Measurements from ENCODE around the gene HAUS8.
"Not testable (repeated sequence)": the region's sequence is repeated elsewhere in the genome, so short reads cannot be mapped to it uniquely, and the experiment has no call there.

Gene HAUS8

DNA sequence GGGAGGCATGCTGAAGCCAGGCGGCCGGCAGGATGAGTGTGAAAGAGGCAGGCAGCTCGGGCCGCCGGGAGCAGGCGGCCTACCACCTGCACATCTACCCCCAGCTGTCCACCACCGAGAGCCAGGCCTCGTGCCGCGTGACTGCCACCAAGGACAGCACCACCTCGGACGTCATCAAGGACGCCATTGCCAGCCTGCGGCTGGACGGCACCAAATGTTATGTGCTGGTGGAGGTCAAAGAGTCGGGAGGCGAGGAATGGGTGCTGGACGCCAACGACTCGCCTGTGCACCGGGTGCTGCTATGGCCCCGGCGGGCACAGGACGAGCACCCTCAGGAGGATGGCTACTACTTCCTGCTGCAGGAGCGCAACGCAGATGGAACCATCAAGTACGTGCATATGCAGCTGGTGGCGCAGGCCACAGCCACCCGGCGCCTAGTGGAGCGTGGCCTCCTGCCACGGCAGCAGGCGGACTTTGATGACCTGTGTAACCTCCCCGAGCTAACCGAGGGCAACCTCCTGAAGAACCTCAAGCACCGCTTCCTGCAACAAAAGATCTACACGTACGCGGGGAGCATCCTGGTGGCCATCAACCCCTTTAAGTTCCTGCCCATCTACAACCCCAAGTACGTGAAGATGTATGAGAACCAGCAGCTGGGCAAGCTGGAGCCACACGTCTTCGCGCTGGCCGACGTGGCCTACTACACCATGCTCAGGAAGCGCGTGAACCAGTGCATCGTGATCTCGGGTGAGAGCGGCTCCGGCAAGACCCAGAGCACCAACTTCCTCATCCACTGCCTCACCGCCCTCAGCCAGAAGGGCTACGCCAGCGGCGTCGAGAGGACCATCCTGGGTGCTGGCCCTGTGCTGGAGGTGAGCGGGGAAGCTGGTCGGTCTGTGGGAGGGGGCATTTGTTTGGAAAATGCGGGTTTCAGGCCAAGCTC lies 26.7 kb upstream of the HAUS8 start:
- no peak for DNase-seq (ENCODE audit: low read depth in 2 of 2)

DNA sequence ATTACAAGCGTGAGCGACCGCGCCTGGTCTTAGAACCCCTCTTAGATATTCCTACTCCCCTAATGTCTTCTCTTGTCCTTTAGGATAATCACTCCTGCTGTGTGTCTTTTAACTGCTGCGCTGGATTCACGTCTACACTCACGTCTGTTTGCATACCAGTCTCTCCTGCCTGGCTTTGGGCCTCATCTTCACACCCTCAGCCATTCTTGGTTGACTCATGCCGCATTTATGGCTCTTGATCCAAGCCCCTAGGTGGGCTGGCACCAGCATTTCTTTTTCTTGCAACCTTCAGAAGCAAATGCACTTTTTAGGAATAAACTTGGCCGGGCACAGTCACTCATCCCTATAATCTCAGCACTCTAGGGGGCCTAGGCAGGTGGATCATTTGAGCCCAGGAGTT lies 23.1 kb upstream of the HAUS8 start:
- DNase-seq (ENCODE audit: low read depth in 2 of 2), result no peak

DNA sequence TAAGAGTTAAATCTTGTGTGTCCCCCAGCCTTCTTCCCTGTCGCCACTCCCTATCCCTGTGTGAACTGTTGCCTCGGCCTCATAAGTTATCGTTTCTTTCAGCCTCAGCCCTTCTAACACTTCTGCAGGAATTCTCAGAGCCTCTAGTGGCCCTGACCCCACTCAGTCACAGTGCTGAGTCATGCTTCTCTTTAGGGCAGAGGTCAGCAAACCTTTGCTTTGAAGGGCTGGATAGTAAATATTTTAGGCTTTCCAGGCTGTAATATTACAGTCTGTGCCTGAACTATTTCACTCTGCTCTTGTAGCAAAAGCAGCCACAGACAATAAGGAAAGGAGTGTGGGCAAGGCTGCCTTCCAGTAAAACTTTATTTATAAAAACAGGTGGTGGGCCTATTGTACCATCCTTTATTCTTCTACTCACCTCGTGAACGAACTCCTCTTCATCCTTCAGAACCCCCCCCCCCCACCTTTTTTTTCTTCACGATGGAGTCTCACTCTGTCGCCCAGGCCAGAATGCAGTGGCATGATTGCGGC lies 22.4 kb upstream of the HAUS8 start:
- DNase-seq (ENCODE audit: low read depth in 2 of 2), result no peak

DNA sequence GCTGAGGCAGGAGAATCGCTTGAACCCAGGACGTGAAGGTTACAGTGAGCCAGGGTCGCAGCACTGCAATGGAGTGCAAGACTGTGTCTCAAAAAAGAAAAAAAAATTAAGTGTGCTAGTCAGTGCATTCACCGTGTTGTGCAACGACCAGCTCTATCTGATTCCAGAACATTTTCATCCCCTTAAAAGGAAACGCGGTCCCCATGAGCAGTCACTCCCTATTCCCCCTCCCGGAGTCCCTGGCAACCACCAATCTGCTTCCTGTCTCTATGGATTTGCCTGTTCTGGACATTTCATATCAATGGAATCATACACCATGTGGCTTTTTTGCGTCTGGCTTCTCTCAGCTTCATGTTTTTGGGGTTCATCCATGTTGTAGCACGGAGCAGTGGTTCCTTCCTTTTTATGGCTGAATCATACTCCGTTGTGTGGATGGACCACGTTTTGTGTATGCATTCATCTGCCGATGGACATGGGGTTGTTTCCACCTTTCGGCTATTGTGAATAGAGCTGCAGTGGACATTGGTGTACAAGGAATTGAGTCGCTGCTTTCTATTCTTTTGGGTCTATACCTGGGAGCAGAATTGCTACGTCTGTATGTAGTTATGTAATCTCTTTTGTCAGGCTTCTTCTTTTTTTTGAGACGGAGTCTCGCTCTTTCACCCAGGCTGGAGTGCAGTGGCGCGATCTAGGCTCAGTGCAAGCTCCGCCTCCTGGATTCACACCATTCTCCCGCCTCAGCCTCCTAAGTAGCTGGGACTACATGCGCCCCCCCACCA lies 20.1 kb upstream of the HAUS8 start:
- peak in 1 of 2 experiments; percentile 34 for DNase-seq (ENCODE audit: low read depth in 2 of 2)

DNA sequence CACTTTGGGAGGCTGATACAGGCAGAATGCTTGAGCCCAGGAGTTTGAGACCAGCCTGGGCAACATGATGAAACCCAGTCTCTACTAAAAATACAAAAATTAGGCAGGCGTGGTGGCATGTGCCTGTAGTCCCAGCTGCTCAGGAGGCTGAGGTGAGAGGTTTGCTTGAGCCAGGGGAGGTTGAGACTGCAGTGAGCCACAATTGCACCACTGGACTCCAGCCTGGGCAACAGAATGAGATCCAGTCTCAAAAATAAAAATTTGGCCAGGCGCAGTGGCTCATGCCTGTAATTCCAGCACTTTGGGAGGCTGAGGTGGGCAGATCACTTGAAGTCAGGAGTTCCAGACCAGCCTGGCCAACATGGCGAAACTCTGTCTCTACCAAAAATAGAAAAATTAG lies 19.4 kb upstream of the HAUS8 start:
- not testable (repeated sequence) for DNase-seq (ENCODE audit: low read depth in 2 of 2)

DNA sequence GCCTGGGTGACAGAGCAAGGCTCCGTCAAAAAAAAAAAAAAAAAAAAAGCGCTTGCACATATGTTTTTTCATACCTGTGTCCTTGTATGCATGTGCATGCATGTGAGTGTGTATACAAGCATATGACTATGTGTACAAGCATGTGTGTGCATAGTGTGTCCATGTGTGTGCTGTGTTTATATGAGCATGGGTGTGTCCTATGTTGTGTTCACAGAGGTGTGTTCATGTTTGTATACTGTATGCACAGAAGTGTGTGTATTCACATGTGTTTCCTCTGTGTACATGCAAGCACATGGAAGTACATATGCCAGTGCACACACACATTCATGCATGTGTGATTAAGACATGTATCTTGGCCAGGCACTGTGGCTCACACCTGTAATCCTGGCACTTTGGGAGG lies 17.4 kb upstream of the HAUS8 start:
- no peak for DNase-seq (ENCODE audit: low read depth in 2 of 2)

DNA sequence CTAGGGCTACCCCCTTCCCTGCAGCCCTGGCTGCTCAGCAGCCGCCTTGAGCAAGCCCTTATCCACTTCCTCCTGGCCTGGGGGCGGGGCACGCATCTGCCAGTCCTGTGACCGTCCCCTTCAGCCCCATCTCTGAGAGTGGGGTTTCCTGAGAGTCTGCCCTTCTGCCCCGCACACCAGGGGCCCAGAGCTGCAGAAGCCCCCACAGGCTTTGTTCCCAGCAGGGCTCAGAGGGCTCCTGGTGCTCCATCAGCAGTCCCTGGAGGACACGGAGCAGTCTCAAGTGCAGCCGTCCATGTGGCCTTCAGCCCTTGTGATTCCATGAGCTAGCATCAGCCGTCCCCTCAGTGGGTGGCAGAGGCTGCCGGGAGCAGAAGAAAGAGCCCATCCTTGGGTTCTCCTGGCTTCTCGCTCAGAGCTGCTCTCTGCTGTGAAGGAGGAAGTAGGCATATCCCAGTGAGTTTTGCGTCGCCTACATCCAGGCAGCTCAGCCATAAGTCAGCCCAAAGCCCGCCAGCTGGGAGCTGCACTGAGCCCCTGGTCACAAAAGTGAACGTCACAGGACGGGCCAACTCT lies 16.6 kb upstream of the HAUS8 start:
- no peak for DNase-seq (ENCODE audit: low read depth in 2 of 2)

DNA sequence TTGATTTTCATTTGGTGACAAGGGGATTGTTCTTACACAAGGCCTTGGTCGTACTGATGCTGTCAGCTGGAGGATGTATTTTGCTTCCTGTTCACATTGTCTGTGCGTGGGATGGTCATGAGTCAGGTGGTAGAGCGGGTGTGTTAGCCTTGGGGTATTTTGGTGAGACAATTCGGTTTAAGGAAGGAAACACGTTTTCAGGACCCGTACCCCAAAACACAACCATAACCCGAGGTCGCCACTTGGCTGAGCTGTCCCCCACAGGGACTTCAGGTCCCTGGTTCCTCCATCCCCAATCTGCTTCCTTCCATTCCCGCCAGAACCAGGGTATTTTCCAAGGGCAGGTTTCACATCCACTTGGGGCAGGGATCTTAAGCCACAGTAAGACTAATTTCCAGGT lies 15.3 kb upstream of the HAUS8 start:
- no peak for DNase-seq (ENCODE audit: low read depth in 2 of 2)

DNA sequence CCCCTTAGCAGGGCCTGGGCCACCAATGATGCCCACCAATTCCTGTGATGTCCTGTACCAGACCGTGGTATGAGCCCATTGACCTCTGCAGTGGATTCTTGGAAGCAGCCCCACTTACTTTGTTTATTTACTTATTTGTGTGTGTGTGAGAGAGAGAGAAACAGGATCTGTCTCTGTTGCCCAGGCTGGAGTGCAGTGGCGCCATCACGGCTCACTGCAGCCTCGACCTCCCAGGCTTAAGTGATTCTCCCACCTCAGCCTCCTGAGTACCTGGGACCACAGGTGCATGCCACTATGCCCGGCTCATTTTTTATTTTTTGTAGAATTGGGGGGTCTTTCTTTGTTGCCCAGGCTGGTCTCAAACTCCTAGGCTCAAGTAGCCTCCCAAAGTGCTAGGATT lies 13.3 kb upstream of the HAUS8 start:
- DNase-seq (ENCODE audit: low read depth in 2 of 2), result no peak

DNA sequence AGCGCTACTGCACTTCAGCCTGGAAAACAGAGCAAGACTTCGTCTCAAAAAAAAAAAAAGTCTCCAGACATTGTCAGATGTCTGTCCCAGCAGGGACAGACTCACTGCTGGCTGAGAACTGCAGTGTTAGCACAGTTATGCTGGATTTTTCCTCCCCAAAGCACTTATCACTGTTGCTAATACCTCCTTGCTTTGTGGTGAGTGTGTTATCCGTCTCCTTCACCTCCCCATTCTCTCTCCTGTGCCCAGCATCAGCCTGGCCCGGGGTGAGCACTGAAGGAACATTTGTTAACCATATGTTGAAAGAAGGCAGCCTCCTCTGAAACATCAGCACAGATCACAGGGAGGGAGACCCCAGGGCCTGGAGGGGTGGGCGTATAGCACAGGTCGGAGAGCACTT lies 11.6 kb upstream of the HAUS8 start:
- no peak for DNase-seq (ENCODE audit: low read depth in 2 of 2)

DNA sequence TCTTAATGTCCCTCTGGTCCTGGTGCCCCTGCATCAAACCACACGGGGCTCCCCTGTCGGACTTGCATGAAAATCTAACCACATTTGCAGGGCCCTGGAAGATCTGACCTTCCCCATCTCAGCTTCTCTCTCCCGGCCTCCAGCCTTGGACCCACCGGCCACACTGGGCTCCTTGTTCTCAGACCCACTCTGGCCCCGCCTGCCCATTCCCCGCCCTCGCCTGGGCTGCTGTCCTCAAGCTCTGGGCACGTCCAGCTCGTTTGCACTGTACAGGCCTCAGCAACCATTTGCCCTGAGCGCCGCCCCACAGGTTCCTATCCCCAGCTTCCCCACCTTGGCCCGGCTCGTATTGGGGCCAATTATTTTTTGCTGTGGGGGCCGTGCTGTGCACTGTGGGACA lies 10.9 kb upstream of the HAUS8 start:
- DNase-seq (ENCODE audit: low read depth in 2 of 2), result no peak

DNA sequence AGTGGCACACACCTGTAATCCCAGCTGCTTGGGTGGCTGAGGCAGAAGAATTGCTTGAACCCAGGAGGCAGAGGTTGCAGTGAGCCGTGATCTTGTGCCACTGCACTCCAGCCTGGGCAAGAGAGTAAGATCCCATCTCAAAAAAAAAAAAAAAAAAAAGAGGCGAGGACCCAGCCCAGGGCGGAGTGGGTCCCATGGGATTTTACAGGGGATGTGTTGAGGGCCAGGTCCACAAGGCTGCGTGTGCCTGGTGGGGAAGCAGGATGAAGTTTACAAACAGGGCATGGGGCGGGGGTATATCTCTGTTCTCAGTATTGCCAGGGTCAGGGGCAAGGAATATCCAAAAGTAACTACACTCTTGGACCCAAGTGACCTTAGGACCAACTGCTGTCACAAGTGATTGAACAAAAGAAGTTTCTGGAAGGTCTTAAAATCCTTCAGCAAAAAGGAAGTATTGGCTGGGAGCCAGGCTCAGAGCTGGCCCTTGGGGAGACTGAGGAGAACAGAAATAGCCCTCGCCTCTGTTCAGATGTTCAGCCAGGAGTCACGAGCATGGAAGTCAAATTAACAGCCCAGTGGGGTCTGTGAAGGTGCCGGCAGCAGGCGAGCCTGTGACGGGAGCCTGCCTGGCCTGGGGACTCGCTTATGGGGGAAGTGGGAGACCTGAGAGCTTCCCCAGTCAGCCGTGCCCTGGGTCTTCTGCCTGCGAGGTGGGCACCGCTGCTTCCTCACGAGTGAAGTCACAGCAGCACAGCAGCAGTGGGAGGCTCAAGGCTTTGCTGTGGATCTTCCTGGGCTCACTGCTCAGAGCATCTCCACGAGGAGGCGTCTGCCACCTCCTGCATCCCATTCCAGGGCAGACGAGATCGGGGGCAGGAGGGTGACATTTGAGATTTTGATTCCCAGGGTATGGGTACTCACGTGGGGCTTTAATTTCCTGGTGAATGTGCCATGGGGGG lies 6.7 kb upstream of the HAUS8 start:
- no peak for DNase-seq (ENCODE audit: low read depth in 2 of 2)

DNA sequence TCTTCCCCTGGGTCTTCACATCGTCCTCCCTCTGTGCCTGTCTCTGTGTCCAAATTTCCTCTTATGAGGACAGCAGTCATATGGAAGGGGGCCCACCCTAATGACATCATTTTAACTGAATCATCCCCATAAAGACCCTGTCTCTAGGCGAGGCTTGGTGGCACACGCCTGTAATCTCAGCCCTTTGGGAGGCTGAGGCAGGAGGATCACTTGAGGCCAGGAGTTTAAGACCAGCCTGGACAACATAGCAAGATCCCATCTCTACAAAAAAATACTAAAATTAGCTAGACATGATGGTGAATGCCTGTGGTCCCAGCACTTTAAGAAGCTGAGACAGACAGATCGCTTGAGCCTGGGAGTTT lies 5.2 kb upstream of the HAUS8 start:
- DNase-seq (ENCODE audit: low read depth in 2 of 2), result no peak

DNA sequence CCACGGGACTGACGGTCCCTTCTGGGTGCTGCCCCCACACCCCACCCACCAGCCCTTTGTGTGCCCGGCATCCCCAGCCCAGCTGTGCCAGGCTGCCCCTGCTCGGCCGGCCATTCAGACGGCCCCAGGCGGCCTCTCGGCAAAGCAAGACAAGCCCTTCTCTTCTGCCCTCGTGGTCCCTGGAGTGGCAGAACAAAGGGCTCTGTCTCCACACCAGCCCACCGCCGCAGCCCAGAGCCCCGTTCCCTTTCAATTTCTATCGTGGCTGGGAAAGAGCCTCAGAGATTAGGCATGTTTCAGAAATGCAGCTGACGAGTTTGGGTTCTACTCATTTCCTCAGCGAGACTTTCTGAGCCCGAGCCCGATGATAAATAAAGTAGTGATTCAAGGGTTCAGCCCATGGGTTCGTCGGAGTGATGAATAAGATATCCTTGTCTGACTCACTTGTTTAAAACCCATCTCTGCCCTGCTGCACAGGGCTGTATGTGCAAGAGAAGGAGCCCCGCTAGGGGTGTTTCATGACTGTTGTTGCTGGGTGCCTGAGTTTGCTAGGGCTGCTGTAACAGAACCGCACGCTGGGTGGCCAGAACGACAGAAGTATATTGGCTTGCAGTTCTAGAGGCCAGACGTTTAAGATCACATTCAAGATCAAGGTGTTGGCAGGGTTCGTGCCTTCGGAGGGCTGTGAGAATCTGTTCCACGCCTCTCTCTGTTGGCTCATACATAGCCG lies 4.6 kb upstream of the HAUS8 start:
- DNase-seq (ENCODE audit: low read depth in 2 of 2), result peak; percentile 93 to 95

DNA sequence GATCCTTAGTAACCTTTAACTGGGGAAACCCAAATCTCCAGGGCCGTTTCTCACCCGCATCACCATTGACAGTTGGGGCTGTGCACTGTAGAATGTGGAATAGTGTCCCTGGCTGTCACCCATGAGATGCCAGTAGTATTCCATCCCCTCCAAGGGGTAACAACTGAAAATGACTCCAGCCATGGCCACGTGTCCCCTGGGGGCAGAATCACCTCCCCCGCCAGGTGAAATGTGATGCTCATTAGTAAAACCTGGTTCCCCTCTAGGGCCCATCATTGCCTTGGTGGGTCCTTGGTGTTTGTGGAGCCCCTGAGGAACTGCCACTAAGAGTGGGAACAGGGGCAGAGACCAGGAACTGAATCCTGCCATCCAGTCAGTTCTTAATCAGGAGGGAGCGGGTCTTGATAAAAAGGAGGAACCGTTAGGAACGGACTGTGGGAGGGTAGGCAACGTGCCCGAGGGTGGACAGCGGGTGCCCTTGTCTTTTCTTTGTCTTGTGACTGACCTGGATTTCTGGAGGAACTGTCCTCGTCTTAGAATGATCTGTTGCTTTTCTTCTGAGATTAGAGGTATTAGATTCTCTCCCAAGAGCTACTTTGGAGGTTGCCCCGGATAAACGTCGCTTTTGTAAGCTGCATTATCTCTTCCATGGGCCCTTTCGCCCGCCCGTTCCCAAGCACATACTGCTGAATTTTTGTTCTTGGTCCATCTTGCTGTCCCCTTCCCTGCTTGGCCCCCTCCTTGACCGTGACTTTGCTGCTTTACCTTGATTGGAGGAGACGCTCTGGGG lies 3.9 kb upstream of the HAUS8 start:
- no peak for DNase-seq (ENCODE audit: low read depth in 2 of 2)

DNA sequence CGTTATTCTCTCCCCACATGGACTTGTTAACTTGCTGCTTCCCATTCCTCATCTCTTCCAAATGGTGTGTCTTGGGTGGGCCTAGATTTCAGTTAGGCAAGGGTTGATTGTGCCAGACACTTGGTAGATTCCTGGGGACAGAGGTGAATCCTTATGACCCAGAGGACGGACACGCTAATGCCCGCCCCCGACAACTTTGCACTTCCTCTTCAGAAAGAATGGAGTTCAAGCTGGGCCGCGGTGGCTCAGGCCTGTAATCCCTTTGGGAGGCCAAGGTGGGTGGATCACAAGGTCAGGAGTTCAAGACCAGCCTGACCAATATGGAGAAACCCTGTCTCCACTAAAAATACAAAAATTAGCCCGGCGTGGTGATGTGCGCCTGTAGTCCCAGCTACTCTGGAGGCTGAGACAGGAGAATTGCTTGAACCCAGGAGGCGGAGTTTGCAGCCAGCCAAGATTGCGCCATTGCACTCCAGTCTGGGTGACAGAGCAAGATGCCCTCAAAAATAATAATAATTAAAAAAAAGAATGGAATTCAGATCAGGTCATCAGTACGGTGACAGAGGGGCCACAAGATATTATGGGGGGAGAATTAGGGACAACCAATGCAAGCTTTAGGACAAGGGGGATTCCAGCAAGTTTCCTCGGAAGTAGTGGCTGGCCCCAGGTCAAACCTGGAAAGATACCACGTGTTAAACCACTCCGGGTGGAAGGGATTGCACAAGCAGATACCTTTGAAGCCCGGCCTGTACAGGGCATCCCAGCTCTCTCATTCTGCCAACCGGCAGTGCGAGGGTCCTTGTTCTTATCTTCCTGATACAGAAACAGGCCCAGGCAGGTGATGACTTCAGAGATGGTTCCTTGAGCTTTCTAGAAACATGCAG lies 3.0 kb upstream of the HAUS8 start:
- DNase-seq (ENCODE audit: low read depth in 2 of 2), result no peak

DNA sequence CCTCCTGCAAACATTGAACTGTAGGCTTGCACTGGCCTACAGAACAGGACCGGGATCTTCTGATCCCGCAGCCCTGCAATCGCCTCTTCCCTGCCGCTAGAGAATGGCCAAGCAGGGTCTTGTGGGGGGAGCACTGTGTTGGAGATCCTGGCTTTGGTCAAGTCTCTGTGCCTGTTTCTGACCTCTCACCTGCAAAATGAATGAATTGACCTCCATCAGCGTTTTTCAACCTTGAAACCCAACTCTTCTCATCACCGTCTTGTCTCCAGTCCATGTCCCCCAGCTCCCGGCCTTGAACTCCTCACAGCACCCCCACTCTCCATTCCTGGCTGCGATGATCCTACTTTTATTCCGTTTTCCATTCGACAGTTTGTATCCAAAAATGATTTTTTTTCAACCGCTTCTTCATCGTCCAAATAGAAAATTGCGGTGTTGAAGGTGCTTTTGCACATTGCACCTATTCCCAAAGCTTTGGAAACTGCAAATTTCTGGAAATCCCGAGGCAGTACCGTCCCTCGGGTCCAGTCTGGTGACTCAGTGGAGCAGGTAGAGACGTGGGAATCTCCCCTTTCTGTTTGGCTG lies 2.3 kb upstream of the HAUS8 start:
- no peak for DNase-seq (ENCODE audit: low read depth in 2 of 2)

DNA sequence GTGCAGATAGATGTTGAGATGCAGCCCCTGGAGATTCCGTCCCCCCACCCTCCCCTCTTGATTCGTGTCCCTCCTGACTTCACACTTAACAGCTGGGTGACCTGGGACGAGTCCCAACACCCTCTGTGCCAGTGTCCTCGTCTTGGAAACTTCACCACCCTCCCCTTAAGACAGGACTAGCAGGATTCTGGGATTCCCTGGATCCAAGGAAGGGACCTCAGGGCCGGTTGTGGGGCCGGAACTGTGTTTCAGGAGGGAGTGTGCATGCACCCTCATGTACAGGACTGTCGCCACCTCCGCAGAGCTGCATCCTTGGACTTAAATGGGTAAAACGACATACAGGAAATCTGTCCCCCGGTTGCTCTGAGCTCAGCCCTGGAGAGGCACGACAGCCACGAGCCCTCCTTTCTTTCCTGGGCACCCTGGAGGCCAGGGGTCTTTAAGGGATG lies 1.3 kb upstream of the HAUS8 start:
- no peak for DNase-seq (ENCODE audit: low read depth in 2 of 2)

Data from fibroblast of skin of left biceps (primary cell).